Endodermal cell (in vitro differentiated cells): ENCODE results near the gene ACSM6. TPM values are rescaled to one million over a fixed set of nuclear protein-coding genes. Genes with fewer than 3 reads are reported as not detected.
"Not testable (repeated sequence)": the region's sequence is repeated elsewhere in the genome, so short reads cannot be mapped to it uniquely, and the experiment has no call there.

Experiments
- DNase-seq: peaks from one replicate; pipeline ENCODE4 v3.0.0-alpha.2; 2017
- H3K27ac ChIP-seq: 2 replicates; pipeline ENCODE4 v1.5.1; 2013; ENCODE audit warnings: mild to moderate bottlenecking, low read depth, low read length, moderate library complexity
- H3K27me3 ChIP-seq: 2 replicates; pipeline ENCODE4 v1.6.1; 2013; ENCODE audit warnings: mild to moderate bottlenecking, low read length, moderate library complexity; ENCODE audit not compliant: insufficient read depth, control insufficient read depth, poor library complexity, severe bottlenecking
- H3K36me3 ChIP-seq: 2 replicates; pipeline ENCODE4 v1.7.0; 2013; ENCODE audit warnings: mild to moderate bottlenecking, low read length, moderate library complexity; ENCODE audit not compliant: control insufficient read depth, insufficient read depth
- H3K4me1 ChIP-seq: one replicate; pipeline ENCODE4 v1.7.0; 2013; ENCODE audit warnings: low read length; ENCODE audit not compliant: control insufficient read depth, insufficient read depth
- H3K4me3 ChIP-seq: 2 replicates; pipeline ENCODE4 v1.5.1; 2013; ENCODE audit warnings: mild to moderate bottlenecking, low read length, moderate library complexity
- H3K9ac ChIP-seq: 2 replicates; pipeline ENCODE4 v1.6.1; 2013; ENCODE audit warnings: mild to moderate bottlenecking, low read length, moderate library complexity; ENCODE audit not compliant: poor library complexity, severe bottlenecking; ENCODE audit errors: extremely low read depth
- H3K9me3 ChIP-seq: 2 replicates; pipeline ENCODE4 v1.6.1; 2013; ENCODE audit warnings: mild to moderate bottlenecking, low read length, moderate library complexity; ENCODE audit not compliant: control insufficient read depth
- H3K27ac Mint-ChIP-seq: 2 replicates; pipeline ENCODE4 v1.8.0; 2020; ENCODE audit warnings: mixed read lengths
- H3K27me3 Mint-ChIP-seq: 2 replicates; pipeline ENCODE4 v1.8.0; 2021; ENCODE audit warnings: mild to moderate bottlenecking, mixed read lengths; ENCODE audit not compliant: insufficient read depth
- H3K36me3 Mint-ChIP-seq: 2 replicates; pipeline ENCODE4 v1.8.0; 2020; ENCODE audit warnings: low read depth, mixed read lengths
- H3K4me1 Mint-ChIP-seq: 2 replicates; pipeline ENCODE4 v1.8.0; 2020; ENCODE audit warnings: mixed read lengths
- H3K4me3 Mint-ChIP-seq: 2 replicates; pipeline ENCODE4 v1.8.0; 2020; ENCODE audit warnings: mild to moderate bottlenecking, moderate library complexity, mixed read lengths
- H3K9me3 Mint-ChIP-seq: 2 replicates; pipeline ENCODE4 v1.8.0; 2020; ENCODE audit warnings: mild to moderate bottlenecking, mixed read lengths
- CTCF ChIP-seq: fragments of 200-600 bp; sonication (generic); conservative IDR thresholded peaks from 2 replicates; pipeline ENCODE4 v1.5.0; 2021; ENCODE audit warnings: antibody characterized with exemption, mild to moderate bottlenecking
- WGBS, 2 experiments: methylation state at CpG; one replicate each; pipeline versions ENCODE4 v1.1.5 to v1.1.7; 2013; ENCODE audit warnings: missing lambda C conversion rate in 2 of 2, mixed read lengths in 1 of 2; ENCODE audit not compliant: insufficient coverage in 1 of 2, insufficient read length in 1 of 2; 5-methylcytosine and 5-hydroxymethylcytosine counted together
- total RNA-seq, 2 donors: library from RNA; stranded (reverse); fragmentation: NEBNext Ultra II Directional in 1 of 2; extraction: Animal tissue kit (Norgen Biotek cat#: 25700) in 1 of 2; gene quantifications; 2 replicates in 1 of 2; 3 replicates in 1 of 2; pipeline ENCODE4 v1.2.1, GENCODE V29; 2021

ACSM6 gene
- total RNA-seq, 2 donors from 2014 or later: not detected

DNA sequence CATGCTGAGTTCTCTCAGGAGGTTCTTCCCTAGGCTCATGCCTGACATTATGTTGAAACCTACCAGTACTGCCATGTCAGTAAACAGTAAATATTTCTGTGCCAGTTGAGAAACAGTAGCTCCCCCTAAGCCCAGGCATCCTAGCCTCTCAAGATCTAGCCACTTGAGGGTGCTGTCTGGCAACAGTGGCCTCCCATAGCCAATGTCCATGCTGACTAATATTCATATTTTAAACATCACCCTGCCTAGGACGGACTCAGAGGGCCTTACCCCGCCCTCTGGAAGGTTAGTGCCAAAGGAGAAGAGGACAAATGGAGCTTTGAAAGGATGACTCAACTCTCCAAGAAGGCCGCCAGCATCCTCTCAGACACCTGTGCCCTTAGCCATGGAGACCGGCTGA, 7.7 kb downstream of the ACSM6 start:
- H3K9ac ChIP-seq: no peak overlapping the region
- peaks cover 6% of the 10 kb centered on the region for H3K9me3 ChIP-seq
- peaks cover 4% of the 10 kb centered on the region for H3K36me3 ChIP-seq
- no peak overlapping the region for H3K4me3 ChIP-seq
- no peaks in the 10 kb centered on the region for H3K27me3 ChIP-seq
- peak; percentile 23 for TF ChIP-seq CTCF
- peak; percentile 48 for DNase-seq
- no peaks in the 10 kb centered on the region for H3K4me1 ChIP-seq
- H3K27me3 Mint-ChIP-seq: no peaks in the 10 kb centered on the region
- no peak overlapping the region for H3K27ac Mint-ChIP-seq
- no peak overlapping the region for H3K27ac ChIP-seq
- H3K4me1 Mint-ChIP-seq: no peaks in the 10 kb centered on the region
- WGBS, 2 experiments: 92 to 96% methylated on average over 2 to 4 of the region's 4 CpGs
- peaks cover 56% of the 10 kb centered on the region for H3K36me3 Mint-ChIP-seq
- H3K4me3 Mint-ChIP-seq: no peak overlapping the region
- peaks cover 6% of the 10 kb centered on the region for H3K9me3 Mint-ChIP-seq

- H3K4me3 Mint-ChIP-seq, H3K9ac ChIP-seq, H3K36me3 ChIP-seq, H3K27me3 Mint-ChIP-seq, DNase-seq, H3K27ac Mint-ChIP-seq, H3K27me3 ChIP-seq, H3K4me1 Mint-ChIP-seq, H3K27ac ChIP-seq, H3K9me3 Mint-ChIP-seq, H3K4me1 ChIP-seq, H3K9me3 ChIP-seq, H3K4me3 ChIP-seq: not testable (repeated sequence)
- H3K36me3 Mint-ChIP-seq: peaks cover 61% of the 10 kb centered on the region
- 83 to 88% methylated on average over 4 to 5 of the region's 5 CpGs for WGBS, 2 experiments
Measured at GRCh38 chr10:95202865-95203264, 8.8 kb downstream of the ACSM6 start.

DNA sequence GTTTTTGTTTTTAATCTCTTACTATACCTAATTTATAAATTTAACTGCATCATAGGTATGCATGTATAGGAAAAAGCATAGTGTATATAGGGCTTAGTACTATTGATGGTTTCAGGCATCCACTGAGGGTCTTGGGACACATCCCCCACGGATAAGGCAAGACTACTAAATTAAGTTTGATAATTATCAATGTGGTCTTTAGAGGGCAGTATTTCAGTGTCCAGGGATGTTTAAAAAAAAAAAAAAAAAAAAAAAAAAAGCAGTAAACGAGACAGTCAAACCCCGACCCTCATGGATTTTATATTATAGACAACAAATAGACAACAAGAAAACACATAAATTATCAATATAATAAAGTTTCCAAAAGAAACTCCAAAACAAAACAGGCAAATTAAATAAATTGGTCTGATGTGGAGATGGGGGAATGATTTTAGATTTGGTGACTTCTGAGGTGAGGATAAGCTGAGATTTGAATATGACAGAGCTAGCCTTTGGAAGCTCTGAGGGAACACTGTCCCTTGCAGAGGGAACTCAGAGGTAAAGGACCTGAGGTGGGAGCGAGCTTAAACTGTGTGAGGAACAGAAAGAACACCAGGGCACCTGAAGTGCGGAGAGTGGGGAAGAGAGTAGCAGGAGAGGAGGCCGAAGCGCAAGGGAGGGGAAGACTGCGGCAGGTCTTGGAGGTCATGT, 14.8 kb downstream of the ACSM6 start:
- DNase-seq: peak; percentile 60
- Mint-ChIP-seq H3K27ac (peak overlapping the region; percentile 22), H3K4me1 (peaks cover 9% of the 10 kb centered on the region), H3K27me3 (no peaks in the 10 kb centered on the region), H3K9me3 (peaks cover 1% of the 10 kb centered on the region), H3K36me3 (peaks cover 40% of the 10 kb centered on the region), H3K4me3 (no peak overlapping the region)
- H3K36me3 ChIP-seq: no peaks in the 10 kb centered on the region
- WGBS, 2 experiments: 80 to 91% methylated on average over 5 to 6 of the region's 8 CpGs
- TF ChIP-seq CTCF: peak; percentile 68
- no peaks in the 10 kb centered on the region for H3K27me3 ChIP-seq
- peaks cover 6% of the 10 kb centered on the region for H3K9me3 ChIP-seq
- no peak overlapping the region for H3K9ac ChIP-seq
- H3K4me3 ChIP-seq: no peak overlapping the region
- no peaks in the 10 kb centered on the region for H3K4me1 ChIP-seq
- no peak overlapping the region for H3K27ac ChIP-seq
